GM12864 (cell line): ENCODE data around the gene BRD9.

ENCODE experiments used
- DNase-seq: peaks from one replicate; pipeline ENCODE4 v3.0.0-alpha.2; 2011; ENCODE audit warnings: low read depth
- H3K4me3 ChIP-seq: 2 replicates; pipeline ENCODE4 v1.5.1; 2011; ENCODE audit warnings: mild to moderate bottlenecking, low read depth, low read length, control low read depth
- TF ChIP-seq, protein P1 (sequence below): IDR thresholded peaks from 2 replicates; pipeline ENCODE4 v1.5.1; 2011; ENCODE audit warnings: low read depth, mild to moderate bottlenecking, moderate library complexity, low read length, control low read depth, inconsistent platforms; ENCODE audit errors: missing control alignments

BRD9 gene

DNA sequence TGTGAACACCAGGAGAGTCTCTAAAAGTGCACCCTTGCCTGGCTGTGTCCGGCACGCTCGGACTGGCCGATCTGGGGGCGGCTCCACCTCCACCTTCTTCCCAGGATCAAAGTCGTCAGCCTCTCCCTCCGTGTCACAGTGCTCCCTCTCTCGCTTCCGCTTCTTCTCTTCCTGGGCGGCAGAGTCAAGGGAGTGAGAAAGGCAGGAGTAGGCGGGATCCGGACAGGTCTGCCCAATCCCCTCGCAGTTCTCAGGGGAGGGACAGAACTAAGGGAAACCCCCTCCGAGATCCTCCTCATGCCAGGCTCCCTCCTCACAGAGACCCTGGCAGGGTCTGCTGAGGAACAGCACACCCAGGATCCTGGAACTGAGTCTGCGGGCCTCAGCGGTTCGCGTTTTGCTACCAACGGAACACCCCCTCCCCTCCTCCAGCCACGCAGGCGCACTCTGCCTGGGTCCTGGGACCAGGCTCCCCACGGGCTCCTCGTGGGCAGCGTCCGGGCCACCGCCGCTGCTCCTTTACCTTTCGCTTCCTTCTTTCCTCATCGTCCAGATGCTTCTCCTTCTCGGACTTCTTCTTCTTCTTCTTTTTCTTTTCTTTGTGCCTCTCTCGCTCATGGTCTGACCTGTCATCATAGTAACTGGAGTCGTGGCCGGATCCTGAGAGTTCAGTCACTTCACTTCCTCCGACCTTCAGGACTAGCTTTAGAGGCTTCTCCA, 1.3 kb downstream of the BRD9 start:
- peak overlapping the region; percentile 97 for H3K4me3 ChIP-seq
- DNase-seq: no peak
- TF ChIP-seq, protein P1, sequence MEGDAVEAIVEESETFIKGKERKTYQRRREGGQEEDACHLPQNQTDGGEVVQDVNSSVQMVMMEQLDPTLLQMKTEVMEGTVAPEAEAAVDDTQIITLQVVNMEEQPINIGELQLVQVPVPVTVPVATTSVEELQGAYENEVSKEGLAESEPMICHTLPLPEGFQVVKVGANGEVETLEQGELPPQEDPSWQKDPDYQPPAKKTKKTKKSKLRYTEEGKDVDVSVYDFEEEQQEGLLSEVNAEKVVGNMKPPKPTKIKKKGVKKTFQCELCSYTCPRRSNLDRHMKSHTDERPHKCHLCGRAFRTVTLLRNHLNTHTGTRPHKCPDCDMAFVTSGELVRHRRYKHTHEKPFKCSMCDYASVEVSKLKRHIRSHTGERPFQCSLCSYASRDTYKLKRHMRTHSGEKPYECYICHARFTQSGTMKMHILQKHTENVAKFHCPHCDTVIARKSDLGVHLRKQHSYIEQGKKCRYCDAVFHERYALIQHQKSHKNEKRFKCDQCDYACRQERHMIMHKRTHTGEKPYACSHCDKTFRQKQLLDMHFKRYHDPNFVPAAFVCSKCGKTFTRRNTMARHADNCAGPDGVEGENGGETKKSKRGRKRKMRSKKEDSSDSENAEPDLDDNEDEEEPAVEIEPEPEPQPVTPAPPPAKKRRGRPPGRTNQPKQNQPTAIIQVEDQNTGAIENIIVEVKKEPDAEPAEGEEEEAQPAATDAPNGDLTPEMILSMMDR: no peak

DNA sequence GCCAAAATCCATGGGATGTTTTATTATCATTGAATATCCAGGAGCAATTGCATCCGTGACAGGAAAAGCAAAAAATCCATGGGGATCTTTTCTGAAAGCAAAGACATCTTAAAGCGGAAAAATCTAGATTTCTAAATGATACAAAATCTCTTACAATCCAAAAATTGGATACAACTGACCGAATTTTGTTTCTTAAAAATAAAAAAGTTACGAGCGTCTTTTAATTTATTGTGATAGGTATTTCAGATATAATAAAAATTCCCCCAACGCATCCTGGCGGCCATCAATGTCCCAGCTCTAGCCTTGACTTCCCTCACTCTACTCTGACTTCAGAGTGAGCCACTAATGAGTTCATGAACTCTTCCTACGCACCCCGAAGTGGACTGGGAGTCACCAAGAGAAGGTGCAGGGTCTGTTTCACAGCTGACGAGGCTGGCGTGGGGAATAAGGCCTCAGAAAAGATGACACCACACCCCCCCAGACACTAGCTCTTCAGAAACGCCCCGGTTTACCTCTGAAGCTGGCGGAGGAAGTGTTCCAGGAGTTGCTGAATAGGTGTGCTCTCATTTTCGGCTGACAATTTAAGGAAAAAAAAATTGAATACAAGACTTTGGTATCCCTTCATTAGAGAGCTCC, 3.4 kb downstream of the BRD9 start:
- TF ChIP-seq, protein P1: no peak
- no peak overlapping the region for H3K4me3 ChIP-seq

DNA sequence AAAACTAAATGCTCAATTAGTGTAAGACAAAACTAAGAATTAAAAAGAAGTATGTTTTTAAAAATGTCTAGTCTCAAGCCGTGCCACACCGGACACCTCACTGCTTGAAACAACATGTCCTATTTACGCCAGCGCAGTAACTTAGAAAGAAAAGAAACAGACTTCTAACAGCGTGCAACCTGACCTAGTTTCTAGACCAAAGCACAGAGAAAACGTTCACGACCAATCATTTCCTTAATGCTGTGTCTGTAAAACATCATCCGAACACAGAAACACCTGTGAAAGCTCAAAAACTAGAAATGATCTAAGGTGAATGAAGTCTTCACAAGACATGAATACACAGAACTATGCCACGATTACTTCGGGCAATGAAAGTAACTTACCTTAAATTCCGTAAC, 4.0 kb downstream of the BRD9 start:
- no peak for DNase-seq
- no peak overlapping the region for H3K4me3 ChIP-seq
- TF ChIP-seq, protein P1: no peak

More for the DNA sequence above, 3.4 kb downstream of the BRD9 start:
- DNase-seq: no peak

DNA sequence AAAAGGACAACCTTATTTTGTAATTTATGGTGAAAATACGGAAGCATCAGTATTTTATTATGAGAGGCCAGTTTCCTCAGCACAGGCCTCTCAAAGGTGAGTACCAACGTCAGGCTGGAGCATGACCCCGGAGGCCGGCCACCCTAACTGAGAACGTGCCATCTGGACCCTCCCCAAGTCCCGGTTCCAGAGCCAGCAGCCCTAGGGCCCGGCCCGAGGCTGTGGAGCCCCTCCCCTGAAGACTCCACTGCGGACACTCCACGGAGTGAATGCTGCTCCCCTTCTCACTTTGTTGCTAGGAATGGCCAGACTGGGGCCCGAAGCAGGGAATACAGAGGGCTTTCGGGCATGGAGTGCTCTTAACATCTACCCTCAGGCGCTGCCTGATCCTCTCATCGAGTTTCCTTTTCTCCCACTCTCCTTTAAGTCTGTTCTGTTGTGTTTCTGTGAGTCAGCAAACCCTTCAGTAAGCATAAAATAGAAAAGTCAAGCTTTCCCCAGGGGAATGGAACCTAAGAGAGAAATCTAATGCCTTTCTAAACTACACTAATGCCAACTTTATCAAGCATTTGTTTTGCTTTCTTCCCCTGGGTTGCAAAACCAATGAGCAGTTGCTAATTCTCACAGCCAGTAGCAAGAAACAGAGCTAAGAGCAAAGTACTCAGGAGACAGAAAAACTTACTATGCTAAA, 4.5 kb downstream of the BRD9 start:
- TF ChIP-seq, protein P1: no peak
- DNase-seq: no peak
- no peak overlapping the region for H3K4me3 ChIP-seq

DNA sequence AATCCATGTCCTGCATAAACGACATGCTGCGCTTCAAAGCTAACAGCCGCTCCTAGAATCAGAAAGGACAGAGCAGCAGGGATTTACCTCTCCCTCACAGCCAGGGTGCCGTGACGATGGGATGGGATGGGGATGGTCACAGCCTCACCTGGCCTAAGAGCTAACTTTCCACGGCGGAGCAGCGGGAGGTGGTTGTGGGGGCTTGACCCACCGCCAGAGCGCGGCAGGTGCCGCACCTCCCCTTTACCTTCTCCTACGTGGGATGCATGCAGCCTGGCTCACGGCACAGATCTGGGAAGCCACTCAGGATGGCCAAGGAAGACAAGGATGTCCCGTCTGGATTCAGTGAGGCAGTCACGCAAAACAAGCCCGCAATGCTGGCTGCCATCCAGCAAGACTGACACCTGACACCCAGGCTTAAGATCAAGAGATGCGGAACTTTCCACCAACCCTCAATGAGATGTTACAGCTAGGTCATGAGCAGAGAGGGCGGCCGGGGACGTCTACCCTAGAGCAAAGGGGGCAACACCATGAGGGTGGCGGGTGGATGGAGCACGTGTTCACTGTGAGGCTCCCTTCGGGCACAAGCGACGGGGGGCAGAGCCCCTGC, 5.8 kb downstream of the BRD9 start:
- no peak overlapping the region for H3K4me3 ChIP-seq
- TF ChIP-seq, protein P1: no peak
- no peak for DNase-seq

DNA sequence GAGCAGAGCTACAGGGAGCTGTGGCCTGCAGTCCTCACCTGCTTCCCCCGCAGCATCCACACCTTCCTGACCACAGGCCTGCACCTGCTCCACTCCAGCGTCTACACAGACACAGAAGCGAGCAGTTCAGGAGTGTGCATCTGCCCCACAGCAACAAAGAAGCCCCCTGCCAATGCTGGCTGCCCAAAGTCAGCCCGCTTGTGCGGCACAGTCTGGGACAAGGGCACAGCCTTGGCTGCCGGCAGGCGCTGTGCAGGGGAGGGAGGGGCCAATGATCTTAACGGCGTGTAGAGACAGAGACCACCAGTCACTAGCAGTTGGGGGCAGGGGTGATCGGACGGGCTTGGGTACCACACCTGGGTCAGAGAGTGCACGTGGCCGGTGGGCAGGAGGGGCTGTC, 6.6 kb downstream of the BRD9 start:
- DNase-seq: no peak
- TF ChIP-seq, protein P1: no peak
- no peak overlapping the region for H3K4me3 ChIP-seq
